Measurements from ENCODE around the gene DEPDC1.
A peak's percentile ranks its signal among the peaks of the same experiment; 100 is the strongest.
"Not testable (repeated sequence)": the region's sequence is repeated elsewhere in the genome, so short reads cannot be mapped to it uniquely, and the experiment has no call there.

DEPDC1 gene

GRCh38 chr1:68496680-68497357 lies at the start of gene DEPDC1:
DEPDC1 (minus strand) TSS chr1:68497082; CDS start chr1:68496999, 83 bp downstream.
- peak; percentile 61 for DNase-seq (ENCODE audit: low read depth, low spot score)

- DNase-seq (ENCODE audit: low read depth, low spot score): no peak
Observed at GRCh38 chr1:68544651-68545050, 47.8 kb upstream of the DEPDC1 start.

GRCh38 chr1:68542586-68542985 lies 45.7 kb upstream of the DEPDC1 start:
- DNase-seq (ENCODE audit: low read depth, low spot score): no peak

- no peak for DNase-seq (ENCODE audit: low read depth, low spot score)
Observed at GRCh38 chr1:68538941-68539340, 42.1 kb upstream of the DEPDC1 start.

GRCh38 chr1:68528243-68528642 lies 31.4 kb upstream of the DEPDC1 start:
- no peak for DNase-seq (ENCODE audit: low read depth, low spot score)

GRCh38 chr1:68525781-68526180 lies 28.9 kb upstream of the DEPDC1 start:
- DNase-seq (ENCODE audit: low read depth, low spot score): no peak

- DNase-seq (ENCODE audit: low read depth, low spot score): no peak
Observed at GRCh38 chr1:68521286-68521685, 24.4 kb upstream of the DEPDC1 start.

GRCh38 chr1:68516066-68516465 lies 19.2 kb upstream of the DEPDC1 start:
- no peak for DNase-seq (ENCODE audit: low read depth, low spot score)

GRCh38 chr1:68511254-68511653 lies 14.4 kb upstream of the DEPDC1 start:
- DNase-seq (ENCODE audit: low read depth, low spot score): no peak

GRCh38 chr1:68506386-68506785 lies 9.5 kb upstream of the DEPDC1 start:
- no peak for DNase-seq (ENCODE audit: low read depth, low spot score)

- no peak for DNase-seq (ENCODE audit: low read depth, low spot score)
Observed at GRCh38 chr1:68503085-68503484, 6.2 kb upstream of the DEPDC1 start.

GRCh38 chr1:68497358-68497698 lies 446 bp upstream of the DEPDC1 start:
- no peak for DNase-seq (ENCODE audit: low read depth, low spot score)

- DNase-seq (ENCODE audit: low read depth, low spot score): no peak
Observed at GRCh38 chr1:68495968-68496679, 758 bp downstream of the DEPDC1 start.

GRCh38 chr1:68495532-68495931 lies 1.4 kb downstream of the DEPDC1 start:
- no peak for DNase-seq (ENCODE audit: low read depth, low spot score)

- no peak for DNase-seq (ENCODE audit: low read depth, low spot score)
Observed at GRCh38 chr1:68493193-68493592, 3.7 kb downstream of the DEPDC1 start.

GRCh38 chr1:68492255-68492654 lies 4.6 kb downstream of the DEPDC1 start:
- not testable (repeated sequence) for DNase-seq (ENCODE audit: low read depth, low spot score)

GRCh38 chr1:68490046-68490651 lies 6.7 kb downstream of the DEPDC1 start:
- DNase-seq (ENCODE audit: low read depth, low spot score): no peak

- no peak for DNase-seq (ENCODE audit: low read depth, low spot score)
Observed at GRCh38 chr1:68485431-68486022, 11.4 kb downstream of the DEPDC1 start.

GRCh38 chr1:68484618-68485017 lies 12.3 kb downstream of the DEPDC1 start:
- no peak for DNase-seq (ENCODE audit: low read depth, low spot score)

GRCh38 chr1:68481041-68481440 lies 15.8 kb downstream of the DEPDC1 start:
- DNase-seq (ENCODE audit: low read depth, low spot score): no peak

GRCh38 chr1:68479501-68479900 lies 17.4 kb downstream of the DEPDC1 start:
- DNase-seq (ENCODE audit: low read depth, low spot score): no peak

- no peak for DNase-seq (ENCODE audit: low read depth, low spot score)
Observed at GRCh38 chr1:68478662-68479061, 18.2 kb downstream of the DEPDC1 start.

GRCh38 chr1:68476626-68477025 lies 20.3 kb downstream of the DEPDC1 start:
- DNase-seq (ENCODE audit: low read depth, low spot score): not testable (repeated sequence)

All from iPS DF 19.7 (cell line).